Lung microvascular endothelial cell (primary cell): Measurements from ENCODE around the gene NDUFC1. TPM values are rescaled to one million over a fixed set of nuclear protein-coding genes. Genes with fewer than 3 reads are reported as not detected.
"Not testable (repeated sequence)": the region's sequence is repeated elsewhere in the genome, so short reads cannot be mapped to it uniquely, and the experiment has no call there.

Experiments
- DNase-seq, 2 donors: peaks; one replicate each; pipeline versions ENCODE4 v3.0.0 to v3.0.0-alpha.2; 2010; ENCODE audit warnings: low read depth in 2 of 2
- total RNA-seq: library from RNA; depleted of rRNA; stranded (reverse); fragments of >200 nt; gene quantifications from 2 replicates; pipeline ENCODE4 v1.2.1, GENCODE V29; 2014

NDUFC1 gene
- total RNA-seq, result 60.1 and 63.7 TPM in 2 replicates

- peak; percentile 53 to 60 for DNase-seq
These were observed at the start of gene NDUFC1 for GRCh38 chr4:139301821-139302611. Gene NDUFC1 (minus strand): TSS chr4:139302477. CDS start chr4:139295798, 6,679 bp downstream.

GRCh38 chr4:139337612-139338011 is 35.3 kb upstream of the NDUFC1 start:
- no peak for DNase-seq

- DNase-seq, result no peak
These were observed 30.8 kb upstream of the NDUFC1 start for GRCh38 chr4:139333046-139333445.

GRCh38 chr4:139331185-139331584 is 28.9 kb upstream of the NDUFC1 start:
- no peak for DNase-seq

- DNase-seq, result no peak
These were observed 28.0 kb upstream of the NDUFC1 start for GRCh38 chr4:139330283-139330682.

- DNase-seq, result no peak
These were observed 27.5 kb upstream of the NDUFC1 start for GRCh38 chr4:139329665-139330200.

GRCh38 chr4:139324620-139325019 is 22.3 kb upstream of the NDUFC1 start:
- DNase-seq, result no peak

GRCh38 chr4:139322541-139322940 is 20.3 kb upstream of the NDUFC1 start:
- not testable (repeated sequence) for DNase-seq

- not testable (repeated sequence) for DNase-seq
These were observed 19.8 kb upstream of the NDUFC1 start for GRCh38 chr4:139322070-139322469.

- no peak for DNase-seq
These were observed 17.3 kb upstream of the NDUFC1 start for GRCh38 chr4:139319571-139319970.

- DNase-seq, result no peak
These were observed 15.4 kb upstream of the NDUFC1 start for GRCh38 chr4:139317635-139318034.

GRCh38 chr4:139316733-139317132 is 14.5 kb upstream of the NDUFC1 start:
- no peak for DNase-seq

- no peak for DNase-seq
These were observed 13.0 kb upstream of the NDUFC1 start for GRCh38 chr4:139315221-139315675.

- no peak for DNase-seq
These were observed 11.9 kb upstream of the NDUFC1 start for GRCh38 chr4:139314047-139314800.

GRCh38 chr4:139313414-139313813 is 11.1 kb upstream of the NDUFC1 start:
- DNase-seq, result not testable (repeated sequence)

- peak in 1 of 2 donors; percentile 17 for DNase-seq
These were observed 10.5 kb upstream of the NDUFC1 start for GRCh38 chr4:139312552-139313332.

GRCh38 chr4:139311909-139312308 is 9.6 kb upstream of the NDUFC1 start:
- no peak for DNase-seq

GRCh38 chr4:139304920-139305319 is 2.6 kb upstream of the NDUFC1 start:
- DNase-seq, result no peak

GRCh38 chr4:139301113-139301820 is 1.0 kb downstream of the NDUFC1 start, which contains the start of gene NAA15:
Gene NAA15 (plus strand): TSS chr4:139301505. CDS start chr4:139301778, 273 bp downstream.
- peak; percentile 98 to 99 for DNase-seq

GRCh38 chr4:139300431-139301112 is 1.7 kb downstream of the NDUFC1 start:
- DNase-seq, result peak; percentile 12 to 74
